LNCaP clone FGC (cell line): ENCODE data around the gene SNX18.
"Not testable (repeated sequence)": the region's sequence is repeated elsewhere in the genome, so short reads cannot be mapped to it uniquely, and the experiment has no call there.

Source experiments
- DNase-seq: peaks from one replicate; pipeline ENCODE4 v3.0.0-alpha.2; 2011; ENCODE audit warnings: low read depth
- H3K4me3 ChIP-seq: 2 replicates; pipeline ENCODE4 v1.5.1; 2011; ENCODE audit warnings: mild to moderate bottlenecking, low read depth, low read length, control low read depth
- TF ChIP-seq, protein P1 (sequence below): IDR thresholded peaks from 2 replicates; pipeline ENCODE4 v1.5.1; 2012; ENCODE audit warnings: mild to moderate bottlenecking; ENCODE audit not compliant: control insufficient read depth, insufficient read depth; ENCODE audit errors: extremely low read depth

Gene SNX18

DNA sequence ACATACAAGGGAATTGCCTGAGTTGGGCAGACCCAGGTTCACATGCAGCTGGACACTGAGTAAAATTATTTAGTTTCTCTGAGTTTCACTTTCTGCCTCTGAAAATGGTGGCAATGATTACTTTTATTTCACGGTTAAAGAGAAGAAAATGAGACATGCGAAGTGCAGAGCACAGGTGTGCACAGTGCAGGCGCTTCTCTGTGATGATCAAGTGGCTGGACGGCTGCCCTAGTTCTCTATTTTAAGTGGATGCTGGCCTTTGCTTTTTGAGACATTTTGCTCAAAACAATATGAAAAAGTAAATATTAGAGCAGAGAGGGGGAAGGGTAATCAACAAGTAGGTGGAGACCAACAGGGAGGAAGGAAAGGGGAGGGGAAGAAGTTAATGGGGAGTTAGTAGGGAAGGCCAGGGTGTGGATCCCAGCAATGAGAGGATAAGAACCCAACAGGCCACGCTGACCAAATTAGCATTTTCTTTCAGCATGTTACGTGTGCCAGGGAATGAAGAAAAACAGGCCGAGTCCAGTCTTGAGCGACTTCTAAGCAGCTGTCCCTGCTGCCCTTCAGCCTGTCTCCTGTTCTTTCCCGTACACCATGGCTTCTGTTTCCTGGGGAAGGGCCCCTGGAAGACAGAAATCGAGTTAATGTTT lies 16.1 kb downstream of the SNX18 start:
- TF ChIP-seq, protein P1, sequence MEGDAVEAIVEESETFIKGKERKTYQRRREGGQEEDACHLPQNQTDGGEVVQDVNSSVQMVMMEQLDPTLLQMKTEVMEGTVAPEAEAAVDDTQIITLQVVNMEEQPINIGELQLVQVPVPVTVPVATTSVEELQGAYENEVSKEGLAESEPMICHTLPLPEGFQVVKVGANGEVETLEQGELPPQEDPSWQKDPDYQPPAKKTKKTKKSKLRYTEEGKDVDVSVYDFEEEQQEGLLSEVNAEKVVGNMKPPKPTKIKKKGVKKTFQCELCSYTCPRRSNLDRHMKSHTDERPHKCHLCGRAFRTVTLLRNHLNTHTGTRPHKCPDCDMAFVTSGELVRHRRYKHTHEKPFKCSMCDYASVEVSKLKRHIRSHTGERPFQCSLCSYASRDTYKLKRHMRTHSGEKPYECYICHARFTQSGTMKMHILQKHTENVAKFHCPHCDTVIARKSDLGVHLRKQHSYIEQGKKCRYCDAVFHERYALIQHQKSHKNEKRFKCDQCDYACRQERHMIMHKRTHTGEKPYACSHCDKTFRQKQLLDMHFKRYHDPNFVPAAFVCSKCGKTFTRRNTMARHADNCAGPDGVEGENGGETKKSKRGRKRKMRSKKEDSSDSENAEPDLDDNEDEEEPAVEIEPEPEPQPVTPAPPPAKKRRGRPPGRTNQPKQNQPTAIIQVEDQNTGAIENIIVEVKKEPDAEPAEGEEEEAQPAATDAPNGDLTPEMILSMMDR = no peak
- H3K4me3 ChIP-seq = no peak overlapping the region
- DNase-seq = peak; percentile 18

DNA sequence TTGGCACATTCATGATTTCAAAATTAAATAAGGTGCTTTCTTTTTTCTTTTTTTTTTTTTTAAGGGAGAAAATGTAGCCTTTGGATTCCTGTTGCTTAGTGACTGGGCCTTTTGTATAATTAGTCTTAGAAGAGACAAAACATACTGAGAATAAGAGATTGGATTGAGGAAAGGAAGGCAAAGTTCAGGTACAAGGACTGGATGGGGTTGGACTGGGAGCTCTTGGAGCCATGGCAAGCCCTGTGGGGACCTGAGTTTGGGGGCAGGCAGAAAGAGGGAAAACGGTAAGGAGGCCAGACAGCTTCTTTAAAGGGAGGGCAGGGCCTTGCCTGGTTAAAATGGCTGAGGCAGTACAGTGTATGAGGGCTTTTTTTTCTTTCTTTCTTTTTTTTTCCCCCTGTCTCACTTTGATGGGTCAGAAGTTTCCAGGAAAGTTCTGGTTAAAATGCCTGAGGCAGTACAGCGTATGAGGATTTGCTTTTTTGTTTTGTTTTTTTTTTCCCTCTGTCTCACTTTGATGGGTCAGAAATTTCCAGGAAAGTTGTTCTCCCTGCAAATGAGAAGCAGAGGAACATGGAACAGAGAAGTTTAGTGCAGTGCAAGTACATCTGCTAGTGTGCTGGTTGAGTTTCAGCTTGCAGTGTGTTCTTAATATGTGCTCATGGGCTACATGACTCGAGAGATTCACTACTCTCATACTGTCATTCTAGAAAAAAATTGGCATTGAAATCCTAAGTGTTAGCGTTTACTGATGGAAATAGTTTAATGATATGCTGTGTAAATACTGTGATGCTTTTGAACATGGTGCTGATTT lies 16.8 kb downstream of the SNX18 start:
- no peak for DNase-seq
- TF ChIP-seq, protein P1 = no peak
- no peak overlapping the region for H3K4me3 ChIP-seq

DNA sequence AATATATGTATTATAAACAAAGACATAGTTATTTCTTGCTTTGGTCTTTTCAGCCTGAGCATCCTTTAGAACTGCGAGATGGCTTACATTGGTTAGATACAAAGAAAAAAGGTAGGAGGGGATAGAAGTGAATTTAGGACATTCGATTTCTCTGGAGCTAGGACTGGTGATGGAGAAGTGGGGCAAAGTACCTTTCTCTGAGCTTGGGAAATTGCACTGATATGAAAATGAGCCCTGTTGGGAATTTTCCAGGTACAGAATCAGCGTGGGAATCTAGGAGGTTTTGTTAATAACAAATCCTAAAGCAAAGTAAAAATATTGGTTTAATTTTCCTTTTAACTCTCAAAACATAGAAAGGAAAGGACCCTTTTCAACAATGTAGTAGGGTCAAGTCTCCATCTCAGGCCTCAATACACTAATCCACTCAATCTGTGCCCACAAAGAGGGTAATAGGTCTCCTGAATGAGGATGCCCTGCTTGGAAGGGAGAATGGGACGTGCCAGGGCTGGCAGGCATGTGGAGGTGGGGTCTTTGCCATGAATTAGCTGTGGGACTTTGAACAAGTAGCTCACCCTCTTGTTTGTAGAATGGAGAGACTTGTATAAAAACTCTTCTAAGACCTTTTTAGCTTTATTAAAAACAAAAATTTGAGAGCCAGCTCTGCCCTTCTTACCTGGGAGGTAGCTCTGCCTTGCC lies 17.7 kb downstream of the SNX18 start:
- TF ChIP-seq, protein P1 = no peak
- DNase-seq = no peak
- no peak overlapping the region for H3K4me3 ChIP-seq

DNA sequence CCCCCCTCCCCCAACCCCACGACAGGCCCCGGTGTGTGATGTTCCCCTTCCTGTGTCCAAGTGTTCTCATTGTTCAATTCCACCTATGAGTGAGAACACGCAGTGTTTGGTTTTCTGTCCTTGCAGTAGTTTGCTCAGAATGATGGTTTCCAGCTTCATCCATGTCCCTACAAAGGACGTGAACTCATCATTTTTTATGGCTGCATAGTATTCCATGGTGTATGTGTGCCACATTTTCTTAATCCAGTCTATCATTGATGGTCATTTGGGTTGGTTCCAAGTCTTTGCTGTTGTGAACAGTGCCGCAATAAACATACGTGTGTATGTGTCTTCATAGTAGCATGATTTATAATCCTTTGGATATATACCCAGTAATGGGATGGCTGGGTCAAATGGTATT lies 18.8 kb downstream of the SNX18 start:
- not testable (repeated sequence) for DNase-seq, H3K4me3 ChIP-seq

DNA sequence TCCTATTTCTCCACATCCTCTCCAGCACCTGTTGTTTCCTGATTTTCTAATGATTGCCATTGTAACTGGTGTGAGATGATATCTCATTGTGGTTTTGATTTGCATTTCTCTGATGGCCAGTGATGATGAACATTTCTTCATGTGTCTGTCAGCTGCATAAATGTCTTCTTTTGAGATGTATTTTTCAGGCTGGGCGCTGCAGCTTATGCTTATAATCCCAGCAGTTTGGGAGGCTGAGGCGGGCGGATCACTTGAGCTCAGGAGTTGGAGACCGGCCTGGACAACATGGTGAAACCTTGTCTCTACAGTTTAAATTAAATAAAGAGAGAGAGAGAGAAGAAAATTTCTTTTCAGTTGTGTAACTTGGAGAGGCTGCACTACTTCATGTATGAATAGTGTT lies 19.3 kb downstream of the SNX18 start:
- not testable (repeated sequence) for DNase-seq, H3K4me3 ChIP-seq

DNA sequence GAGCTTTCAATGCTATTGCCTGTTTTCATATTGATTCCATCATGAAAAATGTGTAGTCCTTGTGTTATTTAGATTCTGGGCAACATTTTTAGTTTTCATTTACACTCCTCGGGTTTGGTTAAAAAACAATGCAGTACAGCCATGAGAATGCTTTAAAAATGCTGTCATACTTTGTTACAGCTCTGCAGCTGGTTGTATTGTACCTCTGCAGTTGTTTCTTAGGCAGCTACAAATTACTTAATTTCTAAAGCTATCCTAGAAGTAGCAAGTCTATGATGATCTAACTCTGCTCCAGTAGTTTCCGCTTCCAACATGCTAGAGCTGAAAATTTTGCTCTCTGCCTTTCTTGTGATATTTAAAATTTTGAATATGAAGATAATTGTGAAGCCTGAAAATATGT lies 20.2 kb downstream of the SNX18 start:
- DNase-seq = no peak
- TF ChIP-seq, protein P1 = no peak

DNA sequence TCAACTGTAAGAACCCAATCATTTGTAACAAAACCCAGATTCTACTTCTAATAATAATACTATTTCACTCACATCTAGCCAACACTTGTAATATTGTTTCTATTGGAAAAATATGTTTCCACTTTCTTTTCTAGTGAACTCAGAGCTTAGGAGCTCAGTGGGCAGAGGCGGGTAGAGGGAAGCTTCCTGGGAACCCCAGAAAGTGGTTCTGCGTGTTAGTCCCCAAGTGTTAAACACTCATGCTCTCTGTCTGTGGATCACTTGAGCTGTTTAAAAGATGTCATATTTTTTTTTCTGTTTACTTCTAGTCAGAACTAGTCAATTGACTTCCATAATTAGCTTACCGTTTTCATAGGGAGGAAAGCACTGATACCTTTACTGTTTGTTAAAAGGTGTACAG lies 20.6 kb downstream of the SNX18 start:
- no peak for DNase-seq
- TF ChIP-seq, protein P1 = no peak
- no peak overlapping the region for H3K4me3 ChIP-seq

More for the DNA sequence above, 20.2 kb downstream of the SNX18 start:
- H3K4me3 ChIP-seq = no peak overlapping the region
